Measurements from ENCODE around the gene COMMD2.

GRCh38 chr3:149790268-149790667 is 38.0 kb upstream of the COMMD2 start:
- no peak for TF ChIP-seq CTCF (IDR thresholded peaks at IDR 0.05)
- TF ChIP-seq POLR2A (IDR thresholded peaks at IDR 0.05): no peak

Measured in right lobe of liver (tissue), 4 donors.